GM12872 (cell line): ENCODE results near the gene PTGES3L.

Experiments used
- TF ChIP-seq, protein P1 (sequence below): IDR thresholded peaks from 3 replicates; pipeline ENCODE4 v1.5.1; 2011; ENCODE audit warnings: low read depth, mild to moderate bottlenecking, low read length, moderate library complexity; ENCODE audit not compliant: insufficient read depth

Gene PTGES3L

DNA sequence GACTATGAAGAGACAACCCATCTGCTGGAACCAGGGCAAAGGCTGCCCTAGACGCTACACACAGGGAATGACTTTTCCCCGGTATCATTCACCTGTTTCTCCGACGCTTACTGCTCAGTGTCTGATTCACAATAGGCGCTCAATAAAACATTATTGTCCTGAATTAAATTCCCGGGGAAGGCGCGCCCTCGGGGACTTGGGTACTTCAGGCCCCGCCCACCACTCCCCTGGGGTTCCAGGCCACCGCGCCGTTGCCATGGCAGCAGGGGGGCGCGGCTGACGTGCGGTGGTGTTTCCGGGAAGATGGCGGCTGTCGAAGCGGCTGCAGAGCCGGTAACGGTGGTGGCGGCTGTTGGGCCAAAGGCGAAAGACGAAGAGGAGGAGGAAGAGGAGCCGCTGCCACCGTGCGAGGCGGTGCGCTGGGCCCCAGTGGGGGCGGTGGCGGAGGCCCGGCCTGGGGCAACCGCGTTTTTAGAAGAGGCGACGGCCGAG lies 440 bp upstream of the PTGES3L start, which contains the start of gene RUNDC1:
TSS of gene RUNDC1 (plus strand) at position 292 of the 492 bp plus-strand sequence. CDS start at position 304, 12 bp downstream.
- TF ChIP-seq, protein P1, sequence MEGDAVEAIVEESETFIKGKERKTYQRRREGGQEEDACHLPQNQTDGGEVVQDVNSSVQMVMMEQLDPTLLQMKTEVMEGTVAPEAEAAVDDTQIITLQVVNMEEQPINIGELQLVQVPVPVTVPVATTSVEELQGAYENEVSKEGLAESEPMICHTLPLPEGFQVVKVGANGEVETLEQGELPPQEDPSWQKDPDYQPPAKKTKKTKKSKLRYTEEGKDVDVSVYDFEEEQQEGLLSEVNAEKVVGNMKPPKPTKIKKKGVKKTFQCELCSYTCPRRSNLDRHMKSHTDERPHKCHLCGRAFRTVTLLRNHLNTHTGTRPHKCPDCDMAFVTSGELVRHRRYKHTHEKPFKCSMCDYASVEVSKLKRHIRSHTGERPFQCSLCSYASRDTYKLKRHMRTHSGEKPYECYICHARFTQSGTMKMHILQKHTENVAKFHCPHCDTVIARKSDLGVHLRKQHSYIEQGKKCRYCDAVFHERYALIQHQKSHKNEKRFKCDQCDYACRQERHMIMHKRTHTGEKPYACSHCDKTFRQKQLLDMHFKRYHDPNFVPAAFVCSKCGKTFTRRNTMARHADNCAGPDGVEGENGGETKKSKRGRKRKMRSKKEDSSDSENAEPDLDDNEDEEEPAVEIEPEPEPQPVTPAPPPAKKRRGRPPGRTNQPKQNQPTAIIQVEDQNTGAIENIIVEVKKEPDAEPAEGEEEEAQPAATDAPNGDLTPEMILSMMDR = no peak

- TF ChIP-seq, protein P1 = no peak
Measured at GRCh38 chr17:42975265-42975664, 4.6 kb downstream of the PTGES3L start.

GRCh38 chr17:42971589-42971988 lies 8.3 kb downstream of the PTGES3L start:
- TF ChIP-seq, protein P1 = no peak

DNA sequence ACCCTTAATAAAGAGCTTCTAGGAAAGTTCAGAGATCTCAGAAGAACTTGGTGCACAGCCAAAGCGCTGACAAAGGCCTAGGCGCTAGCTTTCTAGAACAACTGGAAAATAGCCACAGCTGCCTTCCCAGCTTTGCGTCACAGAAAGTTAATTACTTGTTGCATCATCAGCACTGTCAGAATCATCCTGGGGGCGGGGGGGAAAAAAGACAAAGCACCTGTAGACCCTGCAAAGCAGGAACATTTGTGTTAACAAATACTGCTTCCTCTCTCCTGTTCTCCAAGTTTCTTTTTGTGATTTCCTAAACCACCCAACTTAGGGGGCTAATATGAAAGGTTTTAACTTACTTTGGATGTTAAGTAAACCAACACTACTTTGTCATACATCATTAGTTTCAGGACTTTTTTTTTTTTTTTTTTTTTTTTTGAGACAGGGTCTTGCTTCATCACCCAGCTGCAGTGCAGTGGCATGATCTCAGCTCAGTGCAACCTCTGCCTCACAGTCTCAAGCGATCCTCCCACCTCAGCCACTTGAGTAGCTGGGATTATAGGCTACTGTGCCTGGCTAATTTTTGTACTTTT lies 10.8 kb downstream of the PTGES3L start:
- TF ChIP-seq, protein P1 = no peak

DNA sequence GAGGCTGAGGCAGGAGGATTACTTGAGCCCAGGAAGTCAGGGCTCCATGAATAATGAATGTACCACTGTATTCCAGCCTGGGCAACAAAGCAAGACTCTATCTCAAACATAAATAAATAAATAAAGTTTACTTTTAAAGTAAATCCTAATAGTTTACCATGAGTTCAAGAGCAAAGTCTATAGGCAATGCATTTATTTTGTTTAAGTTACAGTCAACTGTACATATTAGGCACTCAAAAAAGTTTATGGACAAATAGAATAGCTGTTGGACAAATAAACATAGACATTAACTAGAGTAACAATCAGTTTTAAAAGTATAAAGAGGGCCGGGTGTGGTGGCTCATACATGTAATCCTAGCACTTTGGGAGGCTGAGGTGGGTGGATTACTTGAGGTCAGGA lies 12.0 kb downstream of the PTGES3L start:
- TF ChIP-seq, protein P1 = no peak

DNA sequence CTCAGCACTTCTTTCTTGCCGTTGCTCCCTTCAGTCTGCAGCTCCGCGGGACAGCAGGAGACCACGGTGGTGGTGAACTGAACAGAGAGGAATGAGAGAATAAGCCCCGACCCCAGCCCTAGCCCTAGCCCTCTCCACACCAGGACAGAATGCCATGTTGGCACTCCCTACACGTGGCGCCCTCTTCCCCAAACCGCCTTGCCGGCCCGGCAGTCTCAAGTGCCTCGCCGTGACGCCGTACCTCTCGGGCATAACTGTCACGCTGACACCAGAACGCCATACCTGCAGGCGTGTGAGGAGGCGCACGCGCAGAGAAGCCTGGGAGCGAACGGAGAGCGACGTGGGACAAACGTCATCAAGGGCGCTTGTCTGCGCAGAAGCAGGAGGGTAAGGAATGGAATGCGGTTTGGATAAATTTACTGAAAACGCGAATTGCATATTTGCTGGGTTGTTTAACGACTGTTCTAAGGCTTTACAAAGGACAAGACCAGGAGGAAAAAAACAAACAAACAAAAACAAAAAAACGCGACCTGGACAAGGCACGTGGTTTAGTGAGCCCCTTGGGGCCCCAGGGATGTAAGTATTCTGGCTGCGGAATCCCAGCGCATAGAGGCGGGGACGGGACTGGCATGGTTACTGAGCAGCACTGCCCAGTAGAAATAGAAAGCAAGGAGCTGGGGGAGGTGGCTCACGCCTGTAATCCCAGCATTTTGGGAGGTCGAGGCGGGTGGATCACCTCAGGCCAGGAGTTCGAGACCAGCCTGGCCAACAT lies 15.5 kb downstream of the PTGES3L start, which contains the start of gene AARSD1:
TSS of gene AARSD1 (minus strand) at position 294 of the 772 bp plus-strand sequence. CDS start at position 280, 14 bp downstream.
- TF ChIP-seq, protein P1 = no peak

DNA sequence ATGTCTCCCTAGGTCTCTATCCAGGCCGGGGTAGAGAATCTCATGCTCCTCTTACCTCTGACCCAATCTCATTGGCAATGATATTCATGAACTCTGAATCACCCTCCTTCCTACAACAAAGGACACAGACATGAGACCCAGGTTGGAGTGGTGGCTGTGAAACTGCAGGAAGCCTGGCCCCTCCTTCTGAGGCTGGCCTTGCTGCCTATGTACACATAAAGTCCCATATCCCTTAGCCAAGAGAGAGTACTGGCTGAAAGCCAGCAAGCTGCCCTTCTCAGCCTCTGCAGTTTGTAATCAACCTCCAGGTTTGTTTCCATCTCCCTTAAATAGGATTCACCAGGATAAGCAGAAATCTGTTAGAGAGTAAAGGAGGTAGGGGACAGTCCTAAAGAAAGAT lies 26.2 kb downstream of the PTGES3L start:
- TF ChIP-seq, protein P1 = no peak
